COLO668 (cell line): ENCODE results near the gene SNRPB.
A peak's percentile ranks its signal among the peaks of the same experiment; 100 is the strongest.
"Not testable (repeated sequence)": the region's sequence is repeated elsewhere in the genome, so short reads cannot be mapped to it uniquely, and the experiment has no call there.

Source experiments
- DNase-seq: peaks from one replicate; lab custom pipeline; 2025; ENCODE audit not compliant: unreplicated experiment; lab: John Stamatoyannopoulos, UW

SNRPB gene

DNA sequence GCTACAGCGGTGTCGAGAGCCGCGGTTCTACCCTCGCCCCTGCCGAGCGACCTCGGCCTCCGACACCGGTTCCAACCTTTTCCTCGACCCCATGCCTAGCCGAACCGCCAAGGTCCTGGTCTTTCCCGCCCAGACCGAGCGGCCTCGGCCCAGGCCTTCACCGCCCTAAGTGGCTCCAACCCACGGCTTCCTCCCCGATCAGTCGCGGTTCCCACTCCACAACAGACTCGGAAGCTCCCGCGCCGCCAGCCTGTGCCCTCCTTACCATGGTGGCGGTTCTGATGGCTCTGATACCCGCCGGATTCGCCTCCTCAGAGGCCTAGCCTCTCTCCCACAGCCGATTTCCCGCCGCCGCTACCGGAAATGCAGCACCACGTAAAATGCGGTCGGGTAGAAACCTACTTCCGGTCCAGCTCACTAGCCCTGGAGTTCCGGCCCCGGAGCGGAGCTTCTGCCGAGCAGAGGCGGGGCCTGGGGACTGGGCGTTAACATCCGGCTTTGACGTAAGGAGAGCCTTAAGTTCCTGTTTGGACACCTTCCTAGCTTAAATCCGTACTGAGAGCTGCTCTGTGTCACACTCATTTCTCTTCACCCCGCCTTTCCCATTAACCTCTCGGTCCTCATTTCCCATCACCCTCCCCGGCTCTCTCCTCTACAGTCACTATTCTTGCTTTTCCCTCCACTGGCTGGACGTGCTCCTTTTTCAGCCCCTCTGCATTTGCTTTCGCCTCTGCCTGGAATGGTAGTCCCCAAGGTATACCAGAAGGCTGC, at the start of gene SNRPB:
Gene SNRPB (minus strand): TSS at position 367 of the 771 bp plus-strand sequence. CDS start 99 bp downstream, at position 268.
- peak; percentile 98 for DNase-seq

DNA sequence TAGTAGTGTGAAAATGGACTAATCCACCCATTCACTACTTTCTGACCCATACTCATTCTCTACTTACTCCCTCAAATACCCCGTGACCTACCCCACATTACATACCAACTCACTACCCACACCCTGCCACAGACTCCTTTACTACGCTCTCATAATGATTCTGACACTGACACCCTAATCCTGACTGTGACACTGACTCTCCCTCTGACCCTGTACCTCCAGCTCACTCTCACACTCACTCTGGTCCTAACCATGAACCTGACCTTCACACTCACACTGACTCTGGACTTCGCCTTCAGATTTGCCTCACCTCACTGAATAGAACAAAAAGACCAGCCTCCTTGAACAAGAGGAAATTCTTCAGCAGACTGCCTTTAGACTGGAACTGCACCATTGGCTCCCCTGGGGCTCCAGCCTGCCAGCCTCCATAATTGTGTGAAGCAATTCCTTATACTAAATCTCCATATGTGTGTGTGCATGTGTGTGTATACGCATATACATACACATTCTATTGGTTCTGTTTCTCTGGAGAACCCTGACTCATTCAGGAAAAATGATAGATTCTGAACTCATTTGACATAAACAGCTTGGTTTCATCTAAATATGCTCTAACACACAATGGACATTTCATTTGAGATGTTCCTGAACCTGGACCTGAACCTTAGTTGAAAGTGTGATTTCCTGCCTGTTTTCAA, 48.7 kb upstream of the SNRPB start:
- DNase-seq = no peak

GRCh38 chr20:2518558-2518957, 48.0 kb upstream of the SNRPB start:
- DNase-seq = no peak

DNA sequence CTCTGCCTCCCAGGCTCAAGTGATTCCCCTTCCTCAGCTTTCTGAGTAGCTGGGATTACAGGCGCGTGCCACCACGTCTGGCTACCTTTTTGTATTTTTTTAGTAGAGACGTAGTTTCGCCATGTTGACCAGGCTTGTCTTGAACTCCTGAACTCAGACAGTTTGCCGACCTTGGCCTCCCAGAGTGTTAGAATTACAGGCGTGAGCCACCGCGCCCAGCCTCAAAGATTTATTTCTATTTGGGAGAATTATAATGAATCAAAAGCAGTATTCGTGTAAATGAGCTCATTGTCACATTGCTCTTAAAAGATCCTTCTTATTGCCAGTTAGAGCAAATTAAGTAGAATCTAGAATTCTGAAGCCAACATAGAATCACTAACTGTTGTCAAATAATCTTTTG, 47.5 kb upstream of the SNRPB start:
- DNase-seq = no peak

- DNase-seq = no peak
Observed at GRCh38 chr20:2516399-2516798, 45.8 kb upstream of the SNRPB start.

DNA sequence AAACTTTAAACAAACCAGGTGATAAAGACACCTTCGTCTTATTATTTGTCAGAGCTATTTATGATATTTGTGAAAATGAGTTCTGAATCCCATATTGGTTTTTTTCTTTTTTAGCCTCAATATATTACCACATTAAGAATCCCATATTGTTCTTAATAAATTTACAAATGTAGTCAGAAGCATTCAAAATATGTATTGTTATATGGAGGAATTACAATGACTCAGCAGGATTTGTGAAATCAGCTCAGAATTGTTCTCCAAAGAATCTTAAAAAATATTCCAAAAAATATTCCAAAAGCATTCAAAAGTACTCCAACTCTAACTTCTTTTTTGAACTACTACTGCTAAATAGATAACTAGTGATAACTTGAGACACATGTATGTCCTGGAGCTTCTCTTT, 44.6 kb upstream of the SNRPB start:
- DNase-seq = no peak

GRCh38 chr20:2509794-2510193, 39.2 kb upstream of the SNRPB start:
- DNase-seq = no peak

DNA sequence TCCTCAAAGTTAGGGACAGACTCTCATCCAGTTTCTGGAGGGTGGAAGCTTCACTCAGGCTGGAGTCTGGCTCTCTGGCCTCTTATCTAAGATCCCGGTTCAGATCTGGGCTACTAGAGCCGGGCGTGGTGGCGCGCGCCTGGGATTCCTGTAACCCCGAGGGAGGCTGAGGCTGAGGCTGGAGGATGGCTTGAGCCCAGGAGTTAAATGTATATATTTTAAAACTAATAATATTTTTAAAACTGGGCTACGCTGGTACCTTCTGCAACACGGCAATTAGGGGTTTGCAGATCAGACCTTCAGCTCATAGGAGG, 38.8 kb upstream of the SNRPB start:
- DNase-seq = no peak

GRCh38 chr20:2508631-2509467, 38.3 kb upstream of the SNRPB start, which contains the start of gene ZNF343:
TSS of gene ZNF343 (minus strand) at chr20:2508915. CDS start at chr20:2493895, 15,020 bp downstream.
- peak; percentile 82 for DNase-seq

GRCh38 chr20:2507875-2508630, 37.5 kb upstream of the SNRPB start:
- no peak for DNase-seq

DNA sequence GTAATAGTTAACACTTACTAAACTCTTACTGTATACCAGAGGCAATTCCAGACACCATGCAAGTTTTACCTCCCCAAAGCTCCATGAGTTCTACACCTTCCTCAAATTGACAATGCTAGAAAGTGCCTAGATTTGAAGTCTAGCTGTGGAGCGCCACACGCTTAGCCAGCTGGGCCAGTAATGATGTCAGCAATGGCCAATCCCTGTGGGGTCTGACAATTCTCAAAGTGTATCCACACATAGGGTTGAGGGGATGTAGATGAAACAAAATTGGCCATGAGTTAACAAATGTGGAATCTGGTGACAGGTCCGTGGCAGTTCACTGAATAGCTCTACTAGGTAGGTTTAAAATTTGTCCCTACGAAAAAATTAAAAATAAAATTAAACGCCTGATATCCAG, 36.9 kb upstream of the SNRPB start:
- no peak for DNase-seq

DNA sequence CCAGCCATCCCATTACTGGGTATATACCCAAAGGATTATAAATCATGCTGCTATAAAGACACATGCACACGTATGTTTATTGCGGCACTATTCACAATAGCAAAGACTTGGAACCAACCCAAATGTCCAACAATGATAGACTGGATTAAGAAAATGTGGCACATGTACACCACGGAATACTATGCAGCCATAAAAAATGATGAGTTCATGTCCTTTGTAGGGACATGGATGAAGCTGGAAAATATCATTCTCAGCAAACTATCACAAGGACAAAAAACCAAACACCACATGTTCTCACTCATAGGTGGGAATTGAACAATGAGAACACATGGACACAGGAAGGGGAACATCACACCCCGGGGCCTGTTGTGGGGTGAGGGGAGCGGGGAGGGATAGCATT, 35.8 kb upstream of the SNRPB start:
- not testable (repeated sequence) for DNase-seq

GRCh38 chr20:2504803-2505202, 34.2 kb upstream of the SNRPB start:
- DNase-seq = not testable (repeated sequence)

DNA sequence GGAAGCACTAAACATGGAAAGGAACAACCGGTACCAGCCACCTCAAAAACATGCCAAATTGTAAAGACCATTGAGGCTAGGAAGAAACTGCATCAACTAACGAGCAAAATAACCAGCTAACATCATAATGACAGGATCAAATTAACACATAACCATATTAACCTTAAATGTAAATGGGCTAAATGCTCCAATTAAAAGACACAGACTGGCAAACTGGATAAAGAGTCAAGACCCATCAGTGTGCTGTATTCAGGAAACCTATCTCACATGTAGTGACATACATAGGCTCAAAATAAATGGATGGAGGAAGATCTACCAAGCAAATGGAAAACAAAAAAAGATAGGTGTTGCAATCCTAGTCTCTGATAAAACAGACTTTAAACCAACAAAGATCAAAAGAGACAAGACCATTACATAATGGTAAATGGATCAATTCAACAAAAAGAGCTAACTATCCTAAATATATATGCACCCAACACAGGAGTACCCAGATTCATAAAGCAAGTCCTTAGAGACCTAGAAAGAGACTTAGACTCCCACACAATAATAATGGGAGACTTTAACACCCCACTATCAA, 32.3 kb upstream of the SNRPB start:
- not testable (repeated sequence) for DNase-seq

DNA sequence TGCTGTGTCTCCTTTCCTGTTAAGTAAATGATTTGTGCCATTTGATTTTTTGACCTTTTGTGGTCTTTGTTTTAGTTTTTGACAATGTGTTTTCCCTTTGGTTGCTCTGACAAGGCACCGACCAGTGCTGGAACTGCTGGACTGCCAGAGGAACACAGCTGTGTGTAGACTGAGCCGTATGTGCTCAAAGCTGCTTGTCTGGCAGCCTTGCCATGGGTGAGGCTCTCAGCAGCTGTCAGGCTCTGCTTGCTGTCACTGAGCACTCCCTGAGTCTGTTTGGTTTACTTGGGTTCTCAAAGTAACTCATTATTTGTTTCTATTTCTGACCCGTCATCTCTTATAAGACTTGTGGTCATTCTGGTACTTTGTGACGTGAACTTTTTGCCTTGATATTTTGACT, 15.1 kb upstream of the SNRPB start:
- no peak for DNase-seq

DNA sequence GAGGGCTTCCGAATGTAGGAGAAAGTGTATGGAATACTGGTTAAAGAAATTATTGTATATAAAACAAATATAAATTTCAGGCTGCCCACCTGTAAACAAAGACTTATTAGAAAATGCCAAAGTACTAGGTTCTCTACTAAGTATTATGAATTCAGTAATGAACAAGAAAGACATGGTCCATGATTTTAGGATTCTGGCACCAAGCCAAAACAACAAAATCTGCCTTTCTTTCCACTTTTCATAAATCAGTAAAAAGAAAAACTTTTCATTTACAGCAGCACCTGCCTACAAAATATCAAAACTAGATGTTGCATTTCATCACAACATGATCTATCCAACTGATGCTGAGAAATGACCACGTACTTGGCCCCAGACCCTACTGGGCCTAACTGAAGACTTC, 14.5 kb upstream of the SNRPB start:
- no peak for DNase-seq

GRCh38 chr20:2483504-2483903, 12.9 kb upstream of the SNRPB start:
- no peak for DNase-seq

DNA sequence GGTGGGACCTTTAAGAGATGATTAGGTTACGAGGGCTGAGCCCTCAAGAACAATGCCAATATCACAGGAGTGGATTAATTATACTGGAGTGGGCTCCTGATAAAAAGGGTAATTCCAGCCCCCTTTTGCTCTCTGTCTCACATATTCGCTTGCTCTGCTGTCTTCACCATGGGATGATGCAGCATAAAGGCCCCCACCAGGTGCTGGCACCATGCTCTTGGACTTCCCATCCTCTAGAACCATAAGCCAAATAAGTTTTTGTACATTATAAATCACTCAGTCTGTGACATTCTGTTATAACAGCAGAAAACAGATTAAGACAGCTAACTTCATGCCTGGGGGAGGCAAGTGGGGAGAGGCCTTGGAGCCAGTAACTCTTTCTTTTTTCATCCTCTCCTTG, 9.8 kb upstream of the SNRPB start:
- no peak for DNase-seq

DNA sequence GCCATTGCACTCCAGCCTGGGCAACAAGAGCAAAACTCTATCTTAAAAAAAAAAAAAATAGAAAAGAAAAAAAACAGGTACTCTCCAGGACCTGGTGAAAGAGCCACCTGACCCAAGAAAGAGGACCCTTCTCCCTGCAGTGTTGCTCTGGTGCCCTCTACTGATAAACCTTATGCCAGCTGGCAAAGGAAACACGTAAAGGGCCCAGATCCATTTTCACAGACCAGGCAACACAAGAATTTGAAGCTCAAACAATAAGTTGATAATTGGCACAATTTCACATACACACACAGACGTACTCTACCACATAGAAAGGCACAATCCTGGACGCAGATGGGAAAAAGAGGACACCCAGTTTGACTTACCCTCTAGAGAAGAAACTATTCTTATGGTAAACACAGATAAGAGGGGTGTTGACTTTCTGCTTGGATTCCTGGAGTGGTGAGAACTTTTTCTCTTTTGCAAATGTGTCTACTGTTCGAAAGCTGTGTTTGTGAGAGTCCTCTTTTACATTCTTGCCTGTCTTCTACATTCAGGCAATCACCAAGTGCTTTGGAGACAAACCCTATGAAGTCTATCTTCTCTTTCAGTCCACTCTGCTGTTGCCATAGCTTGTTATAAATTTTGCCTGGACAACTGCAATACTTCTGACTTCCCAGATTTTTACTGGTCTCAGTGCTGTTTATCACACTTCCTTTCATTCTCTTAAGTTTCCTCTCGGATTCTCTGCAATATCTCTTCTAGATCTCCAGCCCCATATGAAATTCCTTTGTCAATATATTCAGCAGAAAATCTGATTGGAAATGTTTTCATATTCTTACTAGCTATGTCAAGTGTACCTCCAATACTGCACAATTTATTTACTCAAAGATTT, 6.4 kb upstream of the SNRPB start:
- no peak for DNase-seq
